Measurements from ENCODE around the gene ZNF506. TPM values are rescaled to one million over a fixed set of nuclear protein-coding genes. Genes with fewer than 3 reads are reported as not detected.
"Not testable (repeated sequence)": the region's sequence is repeated elsewhere in the genome, so short reads cannot be mapped to it uniquely, and the experiment has no call there.

Gene ZNF506
- total RNA-seq, 1 donor from 2014 or later = 16.3 TPM

DNA sequence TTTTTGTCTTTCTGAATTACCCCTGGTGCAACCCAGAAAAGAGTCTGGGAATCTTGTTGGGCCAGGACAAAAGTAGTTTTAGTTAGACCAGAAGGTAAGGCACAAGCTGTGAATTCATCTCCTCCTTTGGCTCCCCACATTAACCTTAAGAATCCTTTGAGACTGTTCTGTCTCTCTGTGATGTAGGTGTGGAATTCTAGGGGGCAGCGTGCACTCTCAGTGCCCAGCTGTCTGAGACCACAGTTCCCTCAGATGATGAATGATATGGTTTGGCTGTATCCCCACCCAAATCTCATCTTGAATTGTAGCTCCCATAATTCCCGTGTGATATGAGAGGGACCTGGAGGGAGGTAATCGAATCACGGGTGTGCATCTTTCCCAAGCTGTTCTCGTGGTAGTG is 43.9 kb downstream of the ZNF506 start:
- DNase-seq = no peak

DNA sequence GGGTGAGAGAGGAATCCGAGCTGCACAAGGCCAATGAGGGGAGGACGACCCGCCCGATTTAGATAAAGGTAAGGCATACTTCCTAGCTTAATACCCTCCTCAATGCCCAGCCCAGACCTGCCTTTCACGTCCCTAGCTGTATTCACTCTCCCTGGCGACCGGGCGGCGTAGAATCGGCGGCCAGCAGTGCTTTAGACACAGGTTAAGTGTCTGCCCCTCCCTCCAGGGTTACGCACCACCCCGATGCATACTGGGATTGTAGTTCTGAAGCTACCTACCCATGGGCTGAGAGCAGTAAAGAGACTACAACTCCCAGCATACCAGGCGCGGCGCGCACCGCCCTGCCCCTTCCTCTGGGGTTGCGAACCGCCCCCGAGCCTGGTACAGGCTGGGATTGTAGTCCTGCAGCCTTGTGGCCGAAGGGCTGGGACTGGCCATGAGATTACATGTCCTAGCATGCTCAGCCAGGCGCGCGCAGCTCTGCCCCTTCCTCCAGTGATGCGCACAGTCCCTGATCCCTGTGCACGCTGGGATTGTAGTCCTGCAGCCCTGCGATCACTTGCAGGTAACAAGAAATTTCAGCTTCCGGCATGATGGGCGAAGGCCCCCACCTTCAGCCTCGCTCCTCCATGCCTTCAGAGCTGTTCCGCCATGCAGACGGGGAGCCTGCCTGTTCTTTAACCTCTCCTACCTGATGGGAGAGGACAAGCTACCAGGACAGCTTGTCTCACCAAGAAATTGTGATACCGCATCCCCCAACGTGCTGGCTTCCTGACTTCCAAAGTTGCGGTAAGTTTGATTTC is 45.1 kb downstream of the ZNF506 start:
- DNase-seq = peak; percentile 99

DNA sequence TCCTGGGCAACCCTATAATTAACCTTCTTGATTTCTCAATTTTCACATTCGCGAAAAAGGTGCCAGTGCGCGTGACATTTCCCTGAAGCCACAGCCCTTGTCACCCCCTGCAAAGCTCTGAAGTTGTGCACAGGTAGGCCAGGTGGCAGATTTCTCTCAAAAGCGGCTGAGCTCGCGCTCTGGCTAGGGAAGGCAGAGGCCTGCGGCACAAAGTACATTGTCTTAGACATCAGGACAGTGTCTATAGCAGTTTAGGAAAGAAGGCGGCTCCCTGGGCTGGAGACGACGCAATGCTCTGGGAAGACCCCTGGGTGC is 45.7 kb downstream of the ZNF506 start:
- DNase-seq = no peak

DNA sequence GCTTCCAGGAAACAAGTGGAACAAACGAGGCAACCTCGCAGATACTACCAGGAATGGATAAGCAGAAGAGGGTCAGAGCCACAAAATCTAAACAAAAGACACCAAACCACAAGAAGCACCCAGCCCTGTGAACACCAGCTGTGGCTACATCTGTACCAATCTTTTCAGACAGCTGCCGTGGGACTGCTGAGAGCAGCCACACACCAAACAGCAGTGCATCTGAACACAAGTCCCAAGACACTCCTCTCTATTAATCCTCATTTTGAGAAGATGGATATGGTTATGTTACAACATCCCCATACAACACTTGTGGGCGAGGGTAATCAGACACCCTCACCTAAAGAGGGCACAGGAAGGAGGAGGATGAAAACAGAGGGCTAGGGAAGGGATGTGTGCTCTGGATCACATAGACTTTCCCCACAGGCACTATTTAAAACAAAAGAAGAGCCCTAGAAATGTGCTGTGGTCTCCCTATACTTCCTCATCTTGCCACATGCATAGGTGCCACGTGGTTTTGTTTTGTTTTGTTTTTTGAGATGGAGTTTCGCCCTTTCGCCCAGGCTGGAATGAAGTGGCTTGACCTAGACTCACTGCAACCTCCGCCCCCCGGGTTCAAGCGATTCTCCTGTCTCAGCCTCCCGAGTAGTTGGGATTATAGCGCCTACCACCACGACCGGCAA is 47.1 kb downstream of the ZNF506 start:
- DNase-seq = no peak

DNA sequence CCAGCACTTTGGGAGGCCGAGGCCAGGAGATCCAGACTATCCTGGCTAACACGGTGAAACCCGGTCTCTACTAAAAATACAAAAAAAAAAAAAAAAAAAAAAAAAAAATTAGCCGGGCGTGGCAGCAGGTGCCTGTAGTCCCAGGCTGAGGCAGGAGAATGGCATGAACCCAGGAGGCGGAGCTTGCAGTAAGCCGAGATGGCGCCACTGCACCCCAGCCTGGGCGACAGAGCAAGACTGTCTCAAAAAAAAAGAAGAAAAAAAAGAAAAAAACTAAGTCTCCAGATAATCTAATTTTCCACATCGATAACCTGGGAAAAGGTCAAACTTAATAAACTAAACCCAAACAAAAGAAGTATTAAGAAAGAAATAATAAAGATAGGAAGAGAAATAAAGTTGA is 49.6 kb downstream of the ZNF506 start:
- DNase-seq = not testable (repeated sequence)

DNA sequence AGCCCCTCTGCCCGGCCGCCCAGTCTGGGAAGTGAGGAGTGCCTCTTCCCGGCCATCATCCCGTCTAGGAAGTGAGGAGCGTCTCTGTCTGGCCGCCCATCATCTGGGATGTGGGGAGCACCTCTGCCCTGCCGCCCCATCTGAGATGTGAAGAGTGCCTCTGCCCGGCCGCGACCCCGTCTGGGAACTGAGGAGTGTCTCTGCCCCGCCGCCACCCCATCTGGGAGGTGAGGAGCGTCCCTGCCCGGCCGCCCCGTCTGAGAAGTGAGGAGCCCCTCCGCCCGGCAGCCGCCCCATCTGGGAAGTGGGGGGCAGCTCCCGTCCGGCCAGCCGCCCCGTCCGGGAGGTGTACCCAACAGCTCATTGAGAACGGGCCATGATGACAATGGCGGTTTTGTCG is 51.6 kb downstream of the ZNF506 start:
- not testable (repeated sequence) for DNase-seq

DNA sequence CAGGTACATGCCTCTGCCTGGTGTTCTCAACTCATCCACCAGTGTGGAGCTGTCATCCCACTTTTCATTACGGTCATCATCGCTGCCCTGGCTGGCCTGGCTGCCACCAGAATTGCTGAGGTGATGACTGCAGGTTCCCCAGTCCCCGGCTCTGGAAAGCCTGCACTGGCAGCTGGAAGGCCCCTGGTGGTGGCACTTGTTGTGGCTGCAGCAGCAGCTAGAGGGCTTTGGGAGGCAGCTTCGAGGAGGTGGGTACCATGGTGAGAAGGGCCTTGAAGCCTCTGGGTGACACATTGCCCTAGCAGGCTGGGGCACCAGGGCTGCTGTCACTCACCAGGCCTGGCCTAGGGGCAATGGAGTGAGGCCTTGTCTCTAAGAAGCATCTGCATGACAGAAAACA is 63.4 kb downstream of the ZNF506 start:
- DNase-seq = no peak

DNA sequence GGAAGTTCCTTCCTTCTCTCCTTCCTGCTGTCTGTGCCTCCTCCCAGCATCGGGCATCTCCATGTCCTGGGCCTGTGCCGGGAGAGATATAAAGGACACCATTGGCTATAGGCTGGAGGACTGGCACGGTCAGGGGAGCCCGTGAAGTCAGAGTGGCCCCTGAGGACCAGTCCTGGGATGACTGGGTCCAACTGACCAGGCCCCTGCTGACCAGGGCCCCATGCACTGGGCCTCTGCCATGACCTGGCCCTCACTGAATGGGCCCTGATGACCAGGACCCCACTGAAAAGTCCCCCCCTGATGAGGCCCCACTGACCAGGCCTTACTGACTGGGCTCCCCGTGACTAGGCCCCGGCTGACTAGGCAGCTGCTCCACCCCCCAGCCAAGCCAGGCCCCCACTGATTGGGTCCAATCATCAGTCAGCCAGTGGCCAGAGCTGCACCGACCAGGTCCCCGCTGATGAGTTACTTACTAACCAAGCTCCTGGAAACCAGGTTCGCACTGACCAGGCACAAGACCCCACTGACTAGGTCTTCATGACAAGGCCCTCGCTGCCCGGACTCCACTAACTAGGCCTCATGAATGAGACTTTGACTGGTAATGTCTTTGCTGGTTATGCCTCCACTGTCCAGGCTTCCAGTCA is 68.7 kb downstream of the ZNF506 start:
- DNase-seq = no peak

DNA sequence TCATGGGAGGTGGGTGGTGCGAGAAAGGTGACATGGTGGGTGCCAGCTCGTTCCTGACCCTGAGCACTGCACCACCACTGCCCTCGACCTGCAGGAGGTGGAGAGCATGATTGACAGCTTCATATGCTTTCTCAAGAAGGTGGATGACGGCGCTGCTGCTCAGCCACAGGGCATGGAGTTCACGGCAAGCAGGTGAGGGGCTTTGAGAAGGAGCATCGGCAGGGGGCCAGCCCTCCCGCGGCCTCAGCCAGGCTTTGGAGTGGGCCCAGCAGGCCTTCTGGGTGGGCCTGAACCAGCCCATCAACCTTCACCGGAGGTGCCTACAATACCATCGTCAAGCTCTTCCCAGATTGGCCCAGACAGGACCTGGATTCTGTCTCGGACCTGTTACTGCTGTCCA is 69.7 kb downstream of the ZNF506 start:
- no peak for DNase-seq

DNA sequence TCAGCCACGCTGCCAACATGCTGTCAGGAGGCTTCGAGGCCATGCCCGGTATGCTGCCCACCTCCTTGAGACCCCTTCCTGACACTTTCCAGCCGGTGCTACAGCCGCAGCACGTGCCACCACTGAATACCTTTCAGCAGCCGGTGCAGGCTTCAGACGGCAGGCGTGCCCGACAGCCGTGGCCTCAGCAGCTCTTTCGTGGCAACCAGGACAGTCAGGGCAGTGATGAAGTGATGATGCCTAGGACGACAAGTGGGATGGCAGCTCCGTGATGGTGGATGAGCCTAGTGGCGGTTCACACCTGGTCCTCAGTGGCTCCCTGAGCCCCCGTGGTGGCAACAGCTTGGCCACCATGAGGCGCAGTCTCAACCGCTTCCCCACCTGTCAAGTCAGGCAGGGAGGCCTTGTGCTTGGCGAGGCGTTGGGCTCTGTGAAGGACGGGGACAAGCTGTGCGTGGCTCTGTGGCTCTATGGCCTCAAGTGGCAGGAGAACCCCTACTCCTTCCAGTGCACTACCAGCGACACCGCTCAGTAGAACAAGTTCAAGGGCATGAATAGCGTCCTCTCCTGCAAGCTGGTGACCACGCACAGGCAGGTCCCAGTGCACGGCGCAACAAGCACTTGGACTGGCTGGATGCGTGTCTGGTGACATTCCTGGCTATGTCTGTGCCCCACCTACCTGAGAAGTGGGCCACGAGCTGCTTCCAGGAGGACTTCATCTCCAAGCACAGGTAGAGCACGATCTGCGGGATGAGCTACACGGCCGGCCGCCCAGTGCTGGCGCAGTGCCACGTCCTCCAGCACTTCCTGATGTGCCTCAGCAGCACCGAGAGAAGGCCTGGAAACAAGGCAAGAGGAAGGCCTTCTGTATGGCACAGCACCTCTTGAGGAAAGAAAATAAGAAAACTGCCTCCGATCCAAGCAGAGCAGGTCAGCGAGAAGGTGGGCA is 70.4 kb downstream of the ZNF506 start:
- no peak for DNase-seq

DNA sequence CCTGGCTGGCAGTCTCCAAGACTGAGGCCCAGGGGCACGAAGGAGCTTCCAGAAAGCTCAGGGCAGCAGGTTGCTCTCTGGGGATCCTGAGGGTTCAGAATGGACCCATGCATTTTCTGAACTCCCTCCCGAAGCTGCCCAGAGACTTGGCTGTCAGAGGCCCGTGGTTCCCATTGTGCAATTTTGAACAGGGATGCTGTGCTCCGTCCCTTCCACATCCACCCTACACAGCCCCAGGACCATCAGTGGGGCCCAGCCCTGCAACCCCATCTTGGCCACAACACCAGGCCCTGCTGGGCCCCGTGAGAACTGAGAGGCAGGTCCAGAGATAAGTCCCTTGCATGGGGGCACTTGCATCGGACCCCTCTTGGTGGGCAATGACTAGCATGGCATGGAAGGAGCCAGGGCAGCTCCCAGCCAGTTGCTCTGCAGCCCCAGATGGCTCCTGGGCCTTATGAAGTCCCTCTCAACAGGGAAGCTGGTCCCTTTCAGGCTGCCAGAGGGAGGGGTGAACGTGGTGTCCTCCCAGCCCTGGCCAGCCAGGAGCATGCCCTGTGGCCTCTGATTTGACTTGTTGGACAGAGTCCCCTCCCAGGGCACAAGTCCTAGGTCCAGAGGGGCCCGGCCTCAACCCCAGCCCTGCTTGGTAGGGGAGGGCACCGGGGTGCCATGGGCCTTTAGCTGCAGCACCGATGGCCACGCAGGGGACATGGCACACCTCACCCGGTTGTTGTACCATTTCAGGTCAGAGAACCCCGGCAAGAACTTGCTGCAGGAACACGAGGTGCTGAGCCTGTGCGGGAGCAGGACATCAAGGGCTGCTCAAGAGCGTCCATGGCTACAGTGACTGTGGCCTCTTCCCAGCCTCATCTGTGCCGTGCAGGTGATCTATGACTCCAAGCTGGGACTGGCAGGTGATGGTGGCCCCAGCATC is 71.4 kb downstream of the ZNF506 start:
- DNase-seq = no peak

DNA sequence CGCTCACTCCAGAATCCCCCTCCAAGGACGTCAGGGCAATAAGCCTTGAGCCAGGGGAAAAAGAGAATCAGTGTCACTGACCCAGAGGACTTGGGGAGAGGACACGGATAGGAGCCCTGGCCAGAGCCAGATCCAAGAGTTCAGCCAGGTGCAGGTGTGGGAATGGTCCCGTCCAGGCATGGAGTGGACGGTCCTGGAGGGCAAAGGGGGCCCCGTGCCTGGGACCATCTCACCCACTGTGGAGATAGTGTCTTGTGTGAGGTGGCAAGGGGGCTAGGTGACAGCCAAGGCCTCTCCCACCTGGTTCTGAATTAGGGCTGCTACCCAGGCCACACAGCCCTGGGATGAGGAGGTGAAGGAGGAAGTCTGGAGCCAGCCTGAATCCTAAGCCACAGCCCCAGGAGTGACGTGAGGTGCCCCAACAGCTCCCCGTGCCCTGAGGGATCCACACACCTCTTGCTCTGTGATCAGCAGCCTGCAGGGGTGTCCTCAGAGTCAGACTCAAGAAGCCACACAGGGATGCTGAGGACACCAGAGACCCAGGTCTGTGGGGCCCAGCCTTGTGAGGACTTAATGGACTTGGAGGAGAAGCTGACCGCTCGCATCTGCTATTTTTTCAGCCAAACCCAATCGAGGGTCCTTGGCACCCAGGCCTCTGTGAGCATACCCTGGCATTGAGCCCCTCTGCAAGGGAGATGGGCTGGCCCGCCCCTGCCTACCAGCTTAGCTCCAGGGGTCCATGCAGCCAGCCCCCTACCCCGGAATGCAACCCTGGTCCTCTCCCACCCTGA is 72.2 kb downstream of the ZNF506 start:
- DNase-seq = no peak

DNA sequence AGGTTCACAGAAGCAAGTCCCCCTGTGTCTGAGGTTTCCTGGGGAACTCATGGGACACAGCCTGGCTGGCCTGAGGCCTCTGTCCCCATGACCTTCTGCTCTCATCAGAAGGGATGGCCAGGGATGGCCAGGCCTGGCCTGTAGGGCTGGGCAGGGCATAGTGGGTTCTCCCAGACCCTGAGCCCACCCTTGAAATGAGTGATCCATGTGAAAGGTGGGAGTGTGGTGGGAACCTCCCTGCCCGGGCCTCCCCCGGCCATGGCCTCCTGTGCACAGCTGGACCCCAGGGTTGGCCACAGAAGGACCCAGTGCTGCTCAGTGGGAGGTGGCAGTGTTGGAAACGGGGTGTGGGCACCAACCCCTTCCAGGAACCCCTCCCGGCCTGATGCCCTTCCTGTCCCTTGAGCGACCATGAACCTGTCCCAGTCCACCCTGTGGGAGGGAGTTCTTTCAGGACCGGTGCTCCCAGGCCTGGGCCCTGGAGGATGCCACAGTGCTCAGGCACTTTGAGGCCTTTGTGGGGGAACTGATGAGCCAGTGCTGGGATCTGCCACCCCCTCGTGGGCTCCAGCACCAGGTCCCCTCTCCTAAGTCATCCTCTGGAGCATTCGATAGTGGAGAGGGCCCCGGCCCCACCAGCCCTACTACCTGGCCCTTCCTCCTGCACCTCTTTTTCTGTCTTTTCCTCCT is 73.2 kb downstream of the ZNF506 start:
- DNase-seq = no peak

DNA sequence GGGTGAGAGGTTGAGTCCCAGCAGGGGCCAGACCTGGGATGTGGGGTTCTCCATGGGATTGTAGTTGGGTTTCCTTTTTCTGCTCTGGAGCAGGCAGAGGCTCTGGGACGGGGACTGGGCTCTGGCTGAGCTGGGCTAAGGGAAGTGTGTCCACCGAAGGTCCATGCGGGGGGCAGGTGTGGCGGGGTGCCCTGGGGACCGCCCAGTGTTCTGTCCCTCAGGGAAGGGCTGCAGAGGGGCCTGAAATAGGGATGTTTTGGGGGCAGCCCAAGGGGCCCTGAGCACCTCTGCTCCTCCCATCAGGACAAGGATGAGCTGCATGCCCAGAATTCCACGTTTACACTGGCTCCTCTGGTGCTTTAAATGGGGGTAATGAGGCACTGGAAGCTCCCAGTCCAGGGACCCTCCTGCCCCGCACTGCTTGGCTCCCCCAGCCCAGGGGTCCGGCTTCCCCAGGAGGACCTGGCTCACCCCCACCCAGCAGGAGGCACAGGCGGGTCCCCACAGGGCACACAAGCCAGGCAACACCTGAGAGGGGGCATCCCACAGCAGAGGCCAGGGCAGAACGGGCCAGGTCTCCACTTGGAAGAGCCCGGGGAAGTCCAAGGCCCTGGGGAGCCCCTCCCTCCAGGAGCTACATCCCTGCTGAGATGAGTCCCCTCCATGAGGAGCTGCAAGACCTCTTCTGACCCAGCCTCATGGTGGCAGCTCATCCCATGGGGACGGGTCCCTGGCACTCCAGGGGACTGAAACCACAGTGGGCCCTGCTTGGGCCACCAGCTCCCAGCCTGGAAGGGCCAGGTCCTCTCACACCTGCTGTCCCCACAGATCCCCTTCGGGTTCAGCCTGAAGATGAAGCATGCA is 74.0 kb downstream of the ZNF506 start:
- no peak for DNase-seq

DNA sequence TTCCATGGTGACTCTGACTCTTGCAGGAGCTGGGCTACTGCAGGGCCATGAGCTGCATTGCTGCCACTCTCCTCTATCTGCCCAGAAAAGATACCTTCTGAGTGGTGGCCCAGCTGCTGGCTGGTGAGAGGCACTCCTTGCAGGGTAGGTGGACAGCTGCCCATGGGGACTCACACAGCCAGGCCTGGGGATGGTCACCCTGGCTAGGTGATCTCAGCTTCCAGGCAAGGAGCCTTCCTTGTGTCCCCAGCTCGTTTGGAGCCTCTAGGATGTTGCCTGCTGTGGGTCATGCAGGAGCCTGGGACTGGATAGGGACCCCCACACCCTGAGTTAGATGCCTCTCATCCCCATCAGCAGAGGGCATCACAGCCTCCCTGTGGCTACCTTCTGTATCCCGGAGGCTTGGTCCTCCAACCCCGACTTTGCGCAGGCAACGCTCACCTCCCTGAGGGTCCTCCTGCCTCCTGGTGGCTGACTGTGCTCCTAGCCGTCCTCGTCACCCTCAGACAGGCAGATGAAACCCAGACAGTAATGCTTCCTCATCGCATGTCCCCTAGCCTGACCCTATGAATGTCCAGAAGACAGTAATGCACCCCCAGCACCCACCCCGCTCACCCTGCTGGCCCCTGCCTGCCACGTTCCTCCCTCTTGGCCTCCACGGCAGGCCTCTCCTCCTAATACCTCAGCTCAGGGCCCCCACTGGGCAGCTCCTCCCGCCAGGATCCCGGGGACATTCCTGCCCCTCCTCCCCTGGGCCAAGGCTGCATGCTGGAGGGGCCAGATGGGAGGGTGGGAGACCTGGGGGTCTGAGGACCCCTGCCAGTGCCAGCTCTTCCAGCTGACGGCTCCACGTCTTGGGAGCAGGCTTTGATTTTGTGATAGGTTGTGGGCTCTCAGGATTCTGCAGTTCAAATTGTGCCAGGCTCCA is 75.0 kb downstream of the ZNF506 start:
- DNase-seq = no peak

DNA sequence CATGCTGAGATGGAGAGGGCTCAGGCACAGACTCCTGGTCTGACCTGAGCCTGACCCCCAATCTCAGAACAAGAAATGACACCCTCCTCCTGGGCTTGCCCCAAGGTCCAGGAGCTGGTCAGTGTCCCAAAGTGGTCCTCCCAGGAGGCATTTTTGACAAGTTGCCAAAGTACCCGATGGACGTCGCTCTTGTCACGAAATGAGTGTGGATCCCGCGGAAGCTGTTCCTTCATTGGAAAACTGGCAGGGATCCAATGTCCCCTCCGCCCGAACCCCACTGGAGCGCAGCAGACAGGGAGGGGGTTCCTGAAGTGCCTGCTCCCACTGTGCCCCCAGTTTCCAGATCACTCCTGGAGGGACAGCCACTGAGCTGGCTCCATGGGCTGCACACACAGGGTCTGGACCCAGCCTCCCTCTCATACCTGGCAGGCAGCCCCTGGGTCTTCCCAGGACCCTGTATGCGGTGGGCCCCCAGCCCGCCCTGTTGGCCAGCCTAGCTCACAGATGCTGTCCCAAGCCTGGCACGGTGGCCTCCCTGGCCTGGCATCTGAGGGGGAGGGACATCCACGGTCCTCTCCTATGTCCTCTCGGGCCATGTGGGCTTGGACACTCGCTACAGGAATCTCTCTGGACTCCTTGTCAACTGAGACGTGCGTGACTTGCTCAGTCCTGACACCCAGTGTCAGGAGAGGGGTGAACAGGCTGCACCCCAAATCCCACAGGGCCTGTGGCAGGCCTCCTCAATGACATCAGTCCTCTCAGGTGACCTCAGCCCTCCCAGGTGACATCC is 75.9 kb downstream of the ZNF506 start:
- DNase-seq = no peak

DNA sequence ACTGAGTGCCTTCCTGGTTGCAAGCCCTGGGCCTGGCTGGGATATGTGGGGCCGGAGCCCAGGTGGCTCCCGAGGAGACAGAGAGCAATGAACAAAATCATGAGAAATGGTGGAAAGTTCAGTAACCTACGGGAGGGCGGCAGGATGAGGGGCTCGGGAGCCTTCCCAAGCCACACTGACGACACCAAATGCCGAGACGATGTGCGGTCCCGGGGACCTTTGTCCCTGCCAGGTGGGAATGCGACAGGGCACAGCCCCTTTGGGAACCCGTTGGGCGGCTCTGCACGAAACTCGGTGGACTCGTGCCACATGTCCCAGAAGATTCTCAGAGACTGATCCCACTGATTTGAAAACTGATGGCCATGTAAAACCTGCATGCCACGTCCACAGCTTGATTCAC is 76.9 kb downstream of the ZNF506 start:
- DNase-seq = no peak
